Sigmoid colon (tissue), 4 donors: Measurements from ENCODE around the gene IP6K3.

Experiments used
- CTCF ChIP-seq, 4 experiments: fragments of 450-650 bp in 3 of 4; fragments of 200-600 bp in 1 of 4; IDR thresholded peaks; one replicate each; pipeline ENCODE4 v1.5.1; 2016 to 2019; ENCODE audit warnings: antibody characterized with exemption in 4 of 4, mild to moderate bottlenecking in 3 of 4, moderate library complexity in 2 of 4
- POLR2A ChIP-seq, 2 donors: fragments of 450-650 bp; IDR thresholded peaks; one replicate each; pipeline ENCODE4 v1.6.1; 2016; ENCODE audit warnings: antibody characterized with exemption in 2 of 2, mild to moderate bottlenecking in 2 of 2, moderate library complexity in 2 of 2
- POLR2AphosphoS5 ChIP-seq, 4 donors: sonication (generic); formaldehyde crosslinking; IDR thresholded peaks; one replicate each; pipeline ENCODE4 v1.6.1; 2017; ENCODE audit warnings: antibody characterized with exemption in 4 of 4

GRCh38 chr6:33776764-33777163, 30.1 kb upstream of the IP6K3 start:
- TF ChIP-seq CTCF (IDR thresholded peaks at IDR 0.05): no peak
- TF ChIP-seq POLR2A (IDR thresholded peaks at IDR 0.05): no peak
- TF ChIP-seq POLR2AphosphoS5 (IDR thresholded peaks at IDR 0.05): no peak
